ENCODE data around the gene FCRL6. TPM values are rescaled to one million over a fixed set of nuclear protein-coding genes. Genes with fewer than 3 reads are reported as not detected.

FCRL6 gene
- total and polyA plus RNA-seq, 2 experiments from 2014 or later = not detected

GRCh38 chr1:159862031-159862430 lies 59.9 kb downstream of the FCRL6 start:
- H2AFZ ChIP-seq = no peak overlapping the region
- no peak overlapping the region for H3K9ac ChIP-seq
- no peak overlapping the region for H3K4me2 ChIP-seq (ENCODE audit: unreplicated experiment)
- DNase-seq = no peak
- in situ Hi-C loops (cut with MboI) = no loop called here
- H3K36me3 ChIP-seq (ENCODE audit: low read depth) = no peaks in the 10 kb centered on the region
- peaks cover 9% of the 10 kb centered on the region for H3K4me1 ChIP-seq (ENCODE audit: insufficient read depth)
- no peaks in the 10 kb centered on the region for H4K20me1 ChIP-seq (ENCODE audit: insufficient read depth)
- no peak overlapping the region for H3K4me3 ChIP-seq
- no peak for TF ChIP-seq EZH2 (IDR thresholded peaks at IDR 0.05; ENCODE audit: insufficient read depth, poor library complexity, severe bottlenecking)
- TF ChIP-seq EZH2phosphoT487 (IDR thresholded peaks at IDR 0.05; ENCODE audit: insufficient read depth, low read depth) = no peak
- no peaks in the 10 kb centered on the region for H3K9me2 ChIP-seq (ENCODE audit: insufficient read depth)
- H3K9me3 ChIP-seq (ENCODE audit: low read depth) = no peaks in the 10 kb centered on the region
- no peaks in the 10 kb centered on the region for H3K27me3 ChIP-seq (replicated peaks; ENCODE audit: insufficient read depth)
- peaks cover 14% of the 10 kb centered on the region; the same call in 1 of the 2 replicates for H3F3A ChIP-seq (ENCODE audit: insufficient read depth)
- H3K79me2 ChIP-seq (ENCODE audit: insufficient read depth) = no peaks in the 10 kb centered on the region
- 35 to 42% methylated on average over 5 of the region's 5 CpGs for WGBS, 2 experiments (ENCODE audit: low coverage in 1 of 2, low lambda C conversion rate in 2 of 2, missing lambda C conversion rate in 2 of 2)
- no peak overlapping the region for H3K27ac ChIP-seq

- H3F3A ChIP-seq (ENCODE audit: insufficient read depth) = peaks cover 14% of the 10 kb centered on the region; the same call in 1 of the 2 replicates
- H3K9me3 ChIP-seq (ENCODE audit: low read depth) = no peaks in the 10 kb centered on the region
- peaks cover 9% of the 10 kb centered on the region for H3K4me1 ChIP-seq (ENCODE audit: insufficient read depth)
- in situ Hi-C loops (cut with MboI) = no loop called here
- H3K27ac ChIP-seq = no peak within 1 kb of the TSS
- H3K79me2 ChIP-seq (ENCODE audit: insufficient read depth) = no peaks in the 10 kb centered on the region
- WGBS, 2 experiments (ENCODE audit: low coverage in 1 of 2, low lambda C conversion rate in 2 of 2, missing lambda C conversion rate in 2 of 2) = 21 to 70% methylated on average over 1 to 4 of the region's 4 CpGs
- DNase-seq = no peak
- no peak within 1 kb of the TSS for H3K4me2 ChIP-seq (ENCODE audit: unreplicated experiment)
- H2AFZ ChIP-seq = no peak within 1 kb of the TSS
- H3K27me3 ChIP-seq (replicated peaks; ENCODE audit: insufficient read depth) = no peaks in the 10 kb centered on the region
- no peaks in the 10 kb centered on the region for H3K36me3 ChIP-seq (ENCODE audit: low read depth)
- no peaks in the 10 kb centered on the region for H3K9me2 ChIP-seq (ENCODE audit: insufficient read depth)
- no peaks in the 10 kb centered on the region for H4K20me1 ChIP-seq (ENCODE audit: insufficient read depth)
- TF ChIP-seq EZH2phosphoT487 (IDR thresholded peaks at IDR 0.05; ENCODE audit: insufficient read depth, low read depth) (no peak), EZH2 (IDR thresholded peaks at IDR 0.05; ENCODE audit: insufficient read depth, poor library complexity, severe bottlenecking) (no peak)
- no peak within 1 kb of the TSS for H3K4me3 ChIP-seq
- H3K9ac ChIP-seq = no peak within 1 kb of the TSS
These were observed 60.4 kb downstream of the FCRL6 start, which contains the start of gene VSIG8 for GRCh38 chr1:159862557-159862956. Gene VSIG8 (minus strand): TSS chr1:159862657. CDS start chr1:159862521, 136 bp downstream.

- H4K20me1 ChIP-seq (ENCODE audit: insufficient read depth) = no peaks in the 10 kb centered on the region
- no peak overlapping the region for H3K4me2 ChIP-seq (ENCODE audit: unreplicated experiment)
- peaks cover 21% of the 10 kb centered on the region for H3F3A ChIP-seq (ENCODE audit: insufficient read depth)
- no peak for DNase-seq
- WGBS, 2 experiments (ENCODE audit: low coverage in 1 of 2, low lambda C conversion rate in 2 of 2, missing lambda C conversion rate in 2 of 2) = 94 to 99% methylated on average over 2 of the region's 2 CpGs
- no peaks in the 10 kb centered on the region for H3K79me2 ChIP-seq (ENCODE audit: insufficient read depth)
- peaks cover 17% of the 10 kb centered on the region for H3K4me1 ChIP-seq (ENCODE audit: insufficient read depth)
- no peak overlapping the region for H3K27ac ChIP-seq
- no peak overlapping the region for H3K4me3 ChIP-seq
- H3K36me3 ChIP-seq (ENCODE audit: low read depth) = no peaks in the 10 kb centered on the region
- no peaks in the 10 kb centered on the region for H3K27me3 ChIP-seq (replicated peaks; ENCODE audit: insufficient read depth)
- no peak overlapping the region for H2AFZ ChIP-seq
- H3K9me3 ChIP-seq (ENCODE audit: low read depth) = no peaks in the 10 kb centered on the region
- no peak for TF ChIP-seq EZH2phosphoT487 (IDR thresholded peaks at IDR 0.05; ENCODE audit: insufficient read depth, low read depth)
- no peak overlapping the region for H3K9ac ChIP-seq
- H3K9me2 ChIP-seq (ENCODE audit: insufficient read depth) = no peaks in the 10 kb centered on the region
- in situ Hi-C loops (cut with MboI) = no loop called here
These were observed 62.1 kb downstream of the FCRL6 start for GRCh38 chr1:159864262-159864661.

Small RNA genes within 50 kb of the gene (small RNA-seq; reads per million reads assigned to genes)
- gene RF00570 (ENCODE audit: low read depth, low replicate concordance) = 1.1 reads per million, percentile 45 among the genes with 10 or more reads in this experiment

Other genes with a start within 250 kb of the FCRL6 start
- not detected in 2 replicates for gene APCS, start 214.5 kb upstream of the FCRL6 start, total RNA-seq (2014; rRNA removed; shearing (Covaris generic))
- gene APCS, start 214.5 kb upstream of the FCRL6 start, polyA plus RNA-seq (2016; fragmentation: Nextera tagmentation; extraction: Ambion mirVana) = not detected in 2 replicates
- not detected in 2 replicates for gene CRP, start 87.8 kb upstream of the FCRL6 start, total RNA-seq (2014; rRNA removed; shearing (Covaris generic))
- not detected in 2 replicates for gene CRP, start 87.8 kb upstream of the FCRL6 start, polyA plus RNA-seq (2016; fragmentation: Nextera tagmentation; extraction: Ambion mirVana)
- 32.6 and 33.8 TPM in 2 replicates for gene DUSP23, start 21.4 kb upstream of the FCRL6 start, total RNA-seq (2014; rRNA removed; shearing (Covaris generic))
- gene DUSP23, start 21.4 kb upstream of the FCRL6 start, polyA plus RNA-seq (2016; fragmentation: Nextera tagmentation; extraction: Ambion mirVana) = 51.4 and 52.1 TPM in 2 replicates
- not detected in 2 replicates for gene SLAMF8, start 24.5 kb downstream of the FCRL6 start, total RNA-seq (2014; rRNA removed; shearing (Covaris generic))
- gene SLAMF8, start 24.5 kb downstream of the FCRL6 start, polyA plus RNA-seq (2016; fragmentation: Nextera tagmentation; extraction: Ambion mirVana) = 0.16 TPM in 1 of 2 replicates, not detected in the other
- gene VSIG8, start 60.3 kb downstream of the FCRL6 start, total RNA-seq (2014; rRNA removed; shearing (Covaris generic)) = not detected in 2 replicates
- gene VSIG8, start 60.3 kb downstream of the FCRL6 start, polyA plus RNA-seq (2016; fragmentation: Nextera tagmentation; extraction: Ambion mirVana) = not detected in 2 replicates
- gene CFAP45, start 97.8 kb downstream of the FCRL6 start, total RNA-seq (2014; rRNA removed; shearing (Covaris generic)) = not detected in 2 replicates
- gene CFAP45, start 97.8 kb downstream of the FCRL6 start, polyA plus RNA-seq (2016; fragmentation: Nextera tagmentation; extraction: Ambion mirVana) = 0.34 and 0.51 TPM in 2 replicates
- 360 and 400 TPM in 2 replicates for gene TAGLN2, start 123.1 kb downstream of the FCRL6 start, total RNA-seq (2014; rRNA removed; shearing (Covaris generic))
- 692 and 713 TPM in 2 replicates for gene TAGLN2, start 123.1 kb downstream of the FCRL6 start, polyA plus RNA-seq (2016; fragmentation: Nextera tagmentation; extraction: Ambion mirVana)
- not detected in 2 replicates for gene IGSF9, start 143.3 kb downstream of the FCRL6 start, total RNA-seq (2014; rRNA removed; shearing (Covaris generic))
- 0.13 TPM in 1 of 2 replicates, not detected in the other for gene IGSF9, start 143.3 kb downstream of the FCRL6 start, polyA plus RNA-seq (2016; fragmentation: Nextera tagmentation; extraction: Ambion mirVana)
- gene SLAMF9, start 151.9 kb downstream of the FCRL6 start, total RNA-seq (2014; rRNA removed; shearing (Covaris generic)) = not detected in 2 replicates
- 0.48 and 0.51 TPM in 2 replicates for gene SLAMF9, start 151.9 kb downstream of the FCRL6 start, polyA plus RNA-seq (2016; fragmentation: Nextera tagmentation; extraction: Ambion mirVana)
- 4.8 and 5.5 TPM in 2 replicates for gene PIGM, start 229.6 kb downstream of the FCRL6 start, total RNA-seq (2014; rRNA removed; shearing (Covaris generic))
- gene PIGM, start 229.6 kb downstream of the FCRL6 start, polyA plus RNA-seq (2016; fragmentation: Nextera tagmentation; extraction: Ambion mirVana) = 5.4 and 5.7 TPM in 2 replicates